ENCODE data around the gene ADPRS. TPM values are rescaled to one million over a fixed set of nuclear protein-coding genes. Genes with fewer than 3 reads are reported as not detected.

Gene ADPRS
- total RNA-seq, 2 donors from 2014 or later, result 34.0 to 34.1 TPM

- H3K4me1 ChIP-seq (ENCODE audit: control insufficient read depth in 1 of 2, low read depth in 2 of 2), result peaks cover 12 to 24% of the 10 kb centered on the region in 2 donors
- TF ChIP-seq CTCF (IDR thresholded peaks at IDR 0.05), result no peak
- no peak for ATAC-seq (ENCODE audit: insufficient number of reproducible peaks, low FRiP score, low read depth)
- H3K27ac ChIP-seq, result no peak overlapping the region
- peak overlapping the region; percentile 59 for H3K4me3 ChIP-seq
- DNase-seq (ENCODE audit: low spot score), result no peak
- H3K36me3 ChIP-seq, result no peaks in the 10 kb centered on the region
- no peaks in the 10 kb centered on the region for H3K9me3 ChIP-seq
- H3K27me3 ChIP-seq (replicated peaks; ENCODE audit: insufficient read depth), result peaks cover 4% of the 10 kb centered on the region
Measured at GRCh38 chr1:36084497-36085115, 4.1 kb upstream of the ADPRS start.

- Histone ChIP-seq H3K4me1 (ENCODE audit: control insufficient read depth in 1 of 2, low read depth in 2 of 2) (peaks cover 14 to 29% of the 10 kb centered on the region in 2 donors), H3K27me3 (replicated peaks; ENCODE audit: insufficient read depth) (peaks cover 4% of the 10 kb centered on the region), H3K36me3 (no peaks in the 10 kb centered on the region), H3K4me3 (no peak overlapping the region), H3K27ac (no peak overlapping the region), H3K9me3 (no peaks in the 10 kb centered on the region)
- DNase-seq (ENCODE audit: low spot score), result no peak
- no peak for ATAC-seq (ENCODE audit: insufficient number of reproducible peaks, low FRiP score, low read depth)
- TF ChIP-seq CTCF (IDR thresholded peaks at IDR 0.05), result no peak
Measured at GRCh38 chr1:36085126-36085525, 3.6 kb upstream of the ADPRS start.

GRCh38 chr1:36085686-36086526 is 2.8 kb upstream of the ADPRS start:
- Histone ChIP-seq H3K4me3 (no peak overlapping the region), H3K9me3 (no peaks in the 10 kb centered on the region), H3K27ac (no peak overlapping the region), H3K36me3 (no peaks in the 10 kb centered on the region), H3K4me1 (ENCODE audit: control insufficient read depth in 1 of 2, low read depth in 2 of 2) (peaks cover 14 to 36% of the 10 kb centered on the region in 2 donors), H3K27me3 (replicated peaks; ENCODE audit: insufficient read depth) (peaks cover 4% of the 10 kb centered on the region)
- no peak for TF ChIP-seq CTCF (IDR thresholded peaks at IDR 0.05)
- ATAC-seq (ENCODE audit: insufficient number of reproducible peaks, low FRiP score, low read depth) (no peak), DNase-seq (ENCODE audit: low spot score) (no peak)

GRCh38 chr1:36086529-36087232 is 2.0 kb upstream of the ADPRS start:
- TF ChIP-seq CTCF (IDR thresholded peaks at IDR 0.05), result no peak
- DNase-seq (ENCODE audit: low spot score) (no peak), ATAC-seq (ENCODE audit: insufficient number of reproducible peaks, low FRiP score, low read depth) (no peak)
- Histone ChIP-seq H3K4me3 (no peak overlapping the region), H3K36me3 (peaks cover 3% of the 10 kb centered on the region), H3K27ac (no peak overlapping the region), H3K4me1 (ENCODE audit: control insufficient read depth in 1 of 2, low read depth in 2 of 2) (peaks cover 14 to 44% of the 10 kb centered on the region in 2 donors), H3K9me3 (no peaks in the 10 kb centered on the region), H3K27me3 (replicated peaks; ENCODE audit: insufficient read depth) (peaks cover 4% of the 10 kb centered on the region)
